Mesenchymal stem cell (in vitro differentiated cells and primary cell): Measurements from ENCODE around the gene RANBP3.

ENCODE experiments used
- DNase-seq: peaks from one replicate; pipeline ENCODE4 v3.0.0-alpha.2; 2013
- H2AFZ ChIP-seq: one replicate; pipeline ENCODE4 v1.6.1; 2013; ENCODE audit warnings: low read depth, mild to moderate bottlenecking, control low read depth, inconsistent platforms, low read length, moderate library complexity
- H2AK5ac ChIP-seq: 2 replicates; pipeline ENCODE4 v1.6.1; 2013; ENCODE audit warnings: low read length, moderate library complexity, mild to moderate bottlenecking, inconsistent platforms; ENCODE audit not compliant: severe bottlenecking
- H2BK120ac ChIP-seq: one replicate; pipeline ENCODE4 v1.6.1; 2013; ENCODE audit warnings: low read depth, mild to moderate bottlenecking, inconsistent platforms, low read length, moderate library complexity
- H2BK12ac ChIP-seq, 2 experiments: one replicate each; pipeline ENCODE4 v1.6.1; 2013; ENCODE audit warnings: inconsistent platforms in 2 of 2, low read length in 2 of 2, mild to moderate bottlenecking in 2 of 2, moderate library complexity in 2 of 2, control low read depth in 1 of 2
- H2BK15ac ChIP-seq: one replicate; pipeline ENCODE4 v1.6.1; 2013; ENCODE audit warnings: mild to moderate bottlenecking, low read depth, inconsistent platforms; ENCODE audit not compliant: poor library complexity, severe bottlenecking
- H2BK5ac ChIP-seq: 2 replicates; pipeline ENCODE4 v1.6.1; 2013; ENCODE audit warnings: low read depth, mild to moderate bottlenecking, low read length, control low read depth, inconsistent platforms; ENCODE audit not compliant: poor library complexity, severe bottlenecking
- H3K14ac ChIP-seq, 2 experiments: one replicate each; pipeline ENCODE4 v1.6.1; 2013; ENCODE audit warnings: inconsistent platforms in 2 of 2, low read length in 2 of 2, control low read depth in 1 of 2, mild to moderate bottlenecking in 1 of 2, moderate library complexity in 1 of 2
- H3K18ac ChIP-seq, 2 experiments: one replicate each; pipeline ENCODE4 v1.6.1; 2013; ENCODE audit warnings: inconsistent platforms in 2 of 2, low read length in 2 of 2, control low read depth in 1 of 2, low read depth in 1 of 2, mild to moderate bottlenecking in 1 of 2
- H3K23ac ChIP-seq, 2 experiments: one replicate each; pipeline ENCODE4 v1.6.1; 2013; ENCODE audit warnings: inconsistent platforms in 2 of 2, low read length in 2 of 2, mild to moderate bottlenecking in 2 of 2, moderate library complexity in 2 of 2, control low read depth in 1 of 2
- H3K27ac ChIP-seq: 2 replicates; pipeline ENCODE4 v1.5.1; 2013; ENCODE audit warnings: mild to moderate bottlenecking, moderate library complexity, low read length, control low read depth, inconsistent platforms; ENCODE audit not compliant: poor library complexity, severe bottlenecking
- H3K27me3 ChIP-seq, 2 experiments: 2 replicates each; pipeline versions ENCODE4 v1.6.1 to v1.7.0; 2013; ENCODE audit warnings: low read length in 2 of 2, mild to moderate bottlenecking in 2 of 2, moderate library complexity in 2 of 2, control low read depth in 1 of 2, inconsistent platforms in 1 of 2; ENCODE audit not compliant: control insufficient read depth in 1 of 2, insufficient read depth in 1 of 2
- H3K36me3 ChIP-seq, 2 experiments: 2 replicates each; pipeline versions ENCODE4 v1.6.1 to v1.7.0; 2013; ENCODE audit warnings: low read length in 2 of 2, control low read depth in 1 of 2, inconsistent platforms in 1 of 2, low read depth in 1 of 2, mild to moderate bottlenecking in 1 of 2; ENCODE audit not compliant: insufficient read depth in 2 of 2, control insufficient read depth in 1 of 2
- H3K4ac ChIP-seq, 2 experiments: one replicate each; pipeline ENCODE4 v1.6.1; 2013; ENCODE audit warnings: inconsistent platforms in 2 of 2, low read length in 2 of 2, mild to moderate bottlenecking in 2 of 2, moderate library complexity in 2 of 2, control low read depth in 1 of 2, low read depth in 1 of 2
- H3K4me1 ChIP-seq: 2 replicates; pipeline ENCODE4 v1.6.1; 2013; ENCODE audit warnings: low read depth, low read length, control low read depth; ENCODE audit not compliant: control insufficient read depth, insufficient read depth
- H3K4me2 ChIP-seq: 2 replicates; pipeline ENCODE4 v1.6.1; 2013; ENCODE audit warnings: low read length, mild to moderate bottlenecking, inconsistent platforms; ENCODE audit not compliant: poor library complexity, severe bottlenecking
- H3K4me3 ChIP-seq, 2 experiments: 2 replicates each; pipeline versions ENCODE4 v1.5.1 to v1.7.0; 2013; ENCODE audit warnings: low read length in 2 of 2, mild to moderate bottlenecking in 2 of 2, control low read depth in 1 of 2, low read depth in 1 of 2; ENCODE audit not compliant: insufficient read depth in 1 of 2
- H3K79me1 ChIP-seq: replicated peaks from 2 replicates; pipeline ENCODE4 v1.6.1; 2013; ENCODE audit warnings: mild to moderate bottlenecking, control low read depth, low read length, inconsistent platforms; ENCODE audit not compliant: poor library complexity, severe bottlenecking
- H3K9ac ChIP-seq: 2 replicates; pipeline ENCODE4 v1.7.0; 2013; ENCODE audit warnings: mild to moderate bottlenecking, low read length, moderate library complexity
- H3K9me3 ChIP-seq: 2 replicates; pipeline ENCODE4 v1.7.0; 2013; ENCODE audit warnings: mild to moderate bottlenecking, low read length; ENCODE audit not compliant: control insufficient read depth
- H4K8ac ChIP-seq: one replicate; pipeline ENCODE4 v1.6.1; 2013; ENCODE audit warnings: inconsistent platforms, mild to moderate bottlenecking, low read length, moderate library complexity
- H4K91ac ChIP-seq: one replicate; pipeline ENCODE4 v1.6.1; 2013; ENCODE audit warnings: mild to moderate bottlenecking, low read length, inconsistent platforms
- WGBS: methylation state at CpG from one replicate; pipeline ENCODE4 v1.1.7; 2013; ENCODE audit warnings: mixed read lengths; 5-methylcytosine and 5-hydroxymethylcytosine counted together

Gene RANBP3

GRCh38 chr19:5929179-5929578 lies 48.8 kb downstream of the RANBP3 start:
- no peak overlapping the region for H4K91ac ChIP-seq
- H3K4ac ChIP-seq = no peak overlapping the region
- H3K4me2 ChIP-seq = no peak overlapping the region
- no peak overlapping the region for H3K14ac ChIP-seq
- peaks cover 55% of the 10 kb centered on the region for H3K79me1 ChIP-seq
- H2AFZ ChIP-seq = no peak overlapping the region
- H3K18ac ChIP-seq = no peak overlapping the region
- H3K9ac ChIP-seq = no peak overlapping the region
- no peaks in the 10 kb centered on the region for H3K9me3 ChIP-seq
- H2BK120ac ChIP-seq = no peak overlapping the region
- H3K27ac ChIP-seq = no peak overlapping the region
- H3K36me3 ChIP-seq = peaks cover 81 to 94% of the 10 kb centered on the region in 2 experiments
- no peak overlapping the region for H3K23ac ChIP-seq
- H3K4me3 ChIP-seq = no peak overlapping the region
- no peaks in the 10 kb centered on the region for H3K27me3 ChIP-seq
- no peak for DNase-seq
- H2BK5ac ChIP-seq = no peak overlapping the region
- no peak overlapping the region for H2BK15ac ChIP-seq
- no peak overlapping the region for H2BK12ac ChIP-seq
- no peak overlapping the region for H2AK5ac ChIP-seq
- H4K8ac ChIP-seq = no peak overlapping the region
- peaks cover 7% of the 10 kb centered on the region for H3K4me1 ChIP-seq
- WGBS = 90% methylated on average over 11 of the region's 13 CpGs

- 93% methylated on average over 8 of the region's 8 CpGs for WGBS
- Histone ChIP-seq H3K27me3 (no peaks in the 10 kb centered on the region), H3K4ac (no peak overlapping the region), H2BK12ac (no peak overlapping the region), H3K18ac (no peak overlapping the region), H2BK120ac (no peak overlapping the region), H3K4me1 (no peaks in the 10 kb centered on the region), H2BK15ac (no peak overlapping the region), H2AK5ac (no peak overlapping the region), H3K36me3 (peaks cover 90 to 94% of the 10 kb centered on the region in 2 experiments), H3K4me3 (peak overlapping the region in 1 of 2 experiments; percentile 63), H3K4me2 (no peak overlapping the region), H4K8ac (no peak overlapping the region), H2AFZ (no peak overlapping the region), H3K27ac (no peak overlapping the region), H4K91ac (no peak overlapping the region), H3K14ac (no peak overlapping the region), H3K9me3 (no peaks in the 10 kb centered on the region), H3K23ac (no peak overlapping the region), H3K79me1 (peaks cover 49% of the 10 kb centered on the region), H2BK5ac (no peak overlapping the region), H3K9ac (peak overlapping the region; percentile 89)
- DNase-seq = no peak
Measured at GRCh38 chr19:5927441-5927821, 50.5 kb downstream of the RANBP3 start.

GRCh38 chr19:5926641-5927440 lies 51.1 kb downstream of the RANBP3 start:
- H2AK5ac ChIP-seq = no peak overlapping the region
- WGBS = 48% methylated on average over 14 of the region's 14 CpGs
- H3K27me3 ChIP-seq = no peaks in the 10 kb centered on the region
- no peak overlapping the region for H3K23ac ChIP-seq
- H3K9me3 ChIP-seq = no peaks in the 10 kb centered on the region
- H3K18ac ChIP-seq = peak overlapping the region in 1 of 2 experiments; percentile 50
- H3K79me1 ChIP-seq = peaks cover 46% of the 10 kb centered on the region
- H3K27ac ChIP-seq = no peak overlapping the region
- peak; percentile 94 for DNase-seq
- H2BK12ac ChIP-seq = no peak overlapping the region
- H3K36me3 ChIP-seq = peaks cover 90 to 94% of the 10 kb centered on the region in 2 experiments
- no peak overlapping the region for H2AFZ ChIP-seq
- H3K4me1 ChIP-seq = no peaks in the 10 kb centered on the region
- H3K9ac ChIP-seq = peak overlapping the region; percentile 89
- no peak overlapping the region for H3K14ac ChIP-seq
- H3K4ac ChIP-seq = no peak overlapping the region
- H2BK120ac ChIP-seq = no peak overlapping the region
- H2BK15ac ChIP-seq = no peak overlapping the region
- H3K4me3 ChIP-seq = peak overlapping the region in 1 of 2 experiments; percentile 63
- H4K8ac ChIP-seq = peak overlapping the region; percentile 42
- no peak overlapping the region for H2BK5ac ChIP-seq
- no peak overlapping the region for H4K91ac ChIP-seq
- no peak overlapping the region for H3K4me2 ChIP-seq

DNA sequence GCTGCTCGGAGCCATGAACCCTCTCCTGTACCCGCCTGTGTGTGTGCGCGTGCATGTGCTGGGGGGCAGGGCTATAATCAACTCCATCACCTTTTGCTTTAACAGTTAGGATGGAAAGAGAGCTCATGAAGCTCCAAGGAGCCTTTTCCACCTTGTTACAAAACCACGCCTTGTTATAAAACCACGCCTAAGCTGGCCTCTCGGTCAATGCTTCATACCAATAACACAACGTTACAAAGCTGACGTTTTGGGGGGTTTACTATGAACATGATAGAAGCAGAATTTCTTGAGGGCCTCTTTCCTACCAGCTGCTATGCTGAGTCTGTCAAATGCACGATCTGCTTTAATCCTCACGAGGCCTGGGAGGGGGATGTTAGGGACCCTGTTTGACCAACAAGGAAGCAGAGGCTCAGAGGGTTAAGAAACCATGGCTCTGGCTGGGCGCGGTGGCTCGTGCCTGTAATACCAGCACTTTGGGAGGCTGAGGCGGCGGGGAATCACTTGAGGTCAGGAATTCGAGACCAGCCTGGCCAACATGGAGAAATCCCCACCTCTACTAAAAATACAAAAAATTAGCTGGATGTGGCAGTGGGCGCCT lies 52.0 kb downstream of the RANBP3 start:
- H2AFZ ChIP-seq = no peak overlapping the region
- H4K8ac ChIP-seq = no peak overlapping the region
- H2BK120ac ChIP-seq = no peak overlapping the region
- H3K4me1 ChIP-seq = no peaks in the 10 kb centered on the region
- no peak overlapping the region for H3K4me2 ChIP-seq
- H4K91ac ChIP-seq = no peak overlapping the region
- no peaks in the 10 kb centered on the region for H3K27me3 ChIP-seq
- H3K4me3 ChIP-seq = no peak overlapping the region
- no peak overlapping the region for H3K4ac ChIP-seq
- WGBS = 96% methylated on average over 13 of the region's 18 CpGs
- peak overlapping the region; percentile 89 for H3K9ac ChIP-seq
- no peak overlapping the region for H3K18ac ChIP-seq
- H3K14ac ChIP-seq = no peak overlapping the region
- no peak overlapping the region for H2AK5ac ChIP-seq
- H2BK15ac ChIP-seq = no peak overlapping the region
- no peak for DNase-seq
- no peak overlapping the region for H3K23ac ChIP-seq
- no peaks in the 10 kb centered on the region for H3K9me3 ChIP-seq
- no peak overlapping the region for H3K27ac ChIP-seq
- H3K36me3 ChIP-seq = peaks cover 91 to 94% of the 10 kb centered on the region in 2 experiments
- no peak overlapping the region for H2BK5ac ChIP-seq
- H3K79me1 ChIP-seq = peaks cover 41% of the 10 kb centered on the region
- no peak overlapping the region for H2BK12ac ChIP-seq
